SKM-1 treated with dmso at 0.1 percent for 144 hours (cell line): ENCODE results near the gene ATXN7L3B.
A peak's percentile ranks its signal among the peaks of the same experiment; 100 is the strongest.
"Not testable (repeated sequence)": the region's sequence is repeated elsewhere in the genome, so short reads cannot be mapped to it uniquely, and the experiment has no call there.

ENCODE experiments used
- DNase-seq: peaks from one replicate; lab custom pipeline; 2025; ENCODE audit not compliant: unreplicated experiment; lab: John Stamatoyannopoulos, UW

Gene ATXN7L3B

GRCh38 chr12:74537707-74538385, at the start of gene ATXN7L3B:
Gene ATXN7L3B, plus strand, starts transcription at chr12:74537835. Its CDS starts 278 bp downstream, at chr12:74538113.
- peak; percentile 52 for DNase-seq

GRCh38 chr12:74488134-74488533, 49.5 kb upstream of the ATXN7L3B start:
- no peak for DNase-seq

- no peak for DNase-seq
These were observed 48.1 kb upstream of the ATXN7L3B start for GRCh38 chr12:74489543-74489942.

GRCh38 chr12:74490390-74491064, 47.1 kb upstream of the ATXN7L3B start:
- DNase-seq, result no peak

- DNase-seq, result no peak
These were observed 46.3 kb upstream of the ATXN7L3B start for GRCh38 chr12:74491374-74491773.

GRCh38 chr12:74499192-74499591, 38.4 kb upstream of the ATXN7L3B start:
- DNase-seq, result no peak

- not testable (repeated sequence) for DNase-seq
These were observed 28.6 kb upstream of the ATXN7L3B start for GRCh38 chr12:74508873-74509657.

- DNase-seq, result no peak
These were observed 27.7 kb upstream of the ATXN7L3B start for GRCh38 chr12:74509886-74510285.

- DNase-seq, result no peak
These were observed 23.4 kb upstream of the ATXN7L3B start for GRCh38 chr12:74514098-74514872.

- DNase-seq, result no peak
These were observed 21.8 kb upstream of the ATXN7L3B start for GRCh38 chr12:74515849-74516248.

- no peak for DNase-seq
These were observed 11.1 kb upstream of the ATXN7L3B start for GRCh38 chr12:74526535-74526934.

GRCh38 chr12:74527491-74527890, 10.1 kb upstream of the ATXN7L3B start:
- DNase-seq, result no peak

- DNase-seq, result no peak
These were observed 7.0 kb upstream of the ATXN7L3B start for GRCh38 chr12:74530676-74531075.

GRCh38 chr12:74535536-74535935, 2.1 kb upstream of the ATXN7L3B start:
- peak; percentile 39 for DNase-seq

GRCh38 chr12:74537126-74537706, 419 bp upstream of the ATXN7L3B start:
- peak; percentile 23 for DNase-seq

- no peak for DNase-seq
These were observed 1.0 kb downstream of the ATXN7L3B start for GRCh38 chr12:74538491-74539258.

- DNase-seq, result no peak
These were observed 1.6 kb downstream of the ATXN7L3B start for GRCh38 chr12:74539261-74539660.

- DNase-seq, result no peak
These were observed 2.3 kb downstream of the ATXN7L3B start for GRCh38 chr12:74539765-74540526.

GRCh38 chr12:74541074-74541473, 3.4 kb downstream of the ATXN7L3B start:
- DNase-seq, result no peak
